ENCODE data around the gene DPP9. TPM values are rescaled to one million over a fixed set of nuclear protein-coding genes. Genes with fewer than 3 reads are reported as not detected.

The DPP9 gene
- total and polyA plus RNA-seq, 2 of the 8 experiments (the other 6 are each of a cell fraction or from before 2014, with no cell fraction given) = 11.6 to 40.7 TPM

DNA sequence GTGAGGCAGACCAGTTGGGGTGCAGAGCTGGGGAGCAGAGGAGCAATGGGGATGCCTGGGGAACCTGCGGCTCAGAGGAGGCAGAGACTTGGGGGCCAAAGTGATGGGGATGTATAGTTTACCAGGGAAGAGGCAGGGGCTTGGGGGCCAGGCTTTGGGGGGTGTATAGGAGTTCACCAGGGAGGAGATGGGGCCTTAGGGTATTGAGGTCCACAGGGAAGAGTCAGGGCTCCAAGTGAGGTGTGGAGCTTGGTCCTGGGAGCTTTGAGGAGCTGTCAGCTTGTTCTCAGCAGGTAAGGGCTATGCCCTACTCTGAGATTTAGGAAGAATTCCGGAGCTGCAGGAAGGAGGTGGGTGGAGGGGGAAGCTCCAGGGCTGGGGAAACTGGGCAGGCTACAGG is 73.5 kb downstream of the DPP9 start (continued):
- TF ChIP-seq TBP (IDR thresholded peaks at IDR 0.05; ENCODE audit: low read depth, low read length) = no peak
